ENCODE results near the gene PEX7.

DNA sequence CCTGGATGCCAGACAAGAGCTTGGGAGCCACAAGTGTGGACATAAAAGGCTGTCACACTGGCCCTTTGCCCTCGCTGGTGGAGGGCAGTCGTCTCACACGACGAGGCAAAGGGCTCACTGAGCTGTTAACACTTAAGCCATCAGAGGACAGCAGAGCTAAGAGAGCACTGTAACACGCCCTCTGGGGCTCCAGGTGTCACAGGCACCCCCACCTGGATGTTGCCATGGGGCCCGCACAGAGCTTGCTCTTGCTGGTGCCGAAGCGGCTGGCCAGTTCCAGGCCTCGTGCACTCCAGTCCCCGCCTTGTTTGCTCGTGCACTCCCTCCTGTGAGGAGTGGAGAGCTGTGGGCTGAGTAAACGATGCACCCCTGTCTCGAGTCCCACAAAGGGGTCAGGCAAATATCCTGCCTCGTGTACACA, 137.1 kb downstream of the PEX7 start:
- no peak for TF ChIP-seq CTCF (IDR thresholded peaks at IDR 0.05; ENCODE audit: low read depth, low read length)
- no peak for TF ChIP-seq POLR2A (IDR thresholded peaks at IDR 0.05; ENCODE audit: extremely low read depth, insufficient read length)
- TF ChIP-seq, protein P1, sequence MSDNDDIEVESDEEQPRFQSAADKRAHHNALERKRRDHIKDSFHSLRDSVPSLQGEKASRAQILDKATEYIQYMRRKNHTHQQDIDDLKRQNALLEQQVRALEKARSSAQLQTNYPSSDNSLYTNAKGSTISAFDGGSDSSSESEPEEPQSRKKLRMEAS (IDR thresholded peaks at IDR 0.05; ENCODE audit: low read depth, low read length): no peak

All from NB4 (cell line).